Gastrocnemius medialis (tissue), 4 donors: ENCODE measurements around the gene TAS2R9.

Experiments
- CTCF ChIP-seq, 5 experiments: fragments of 450-650 bp in 3 of 5; fragments of 200-600 bp in 2 of 5; sonication (generic) in 2 of 5; IDR thresholded peaks in 4 of 5; conservative IDR thresholded peaks in 1 of 5; 1 replicate in 4 of 5; 2 replicates in 1 of 5; pipeline ENCODE4 v1.5.1; 2016 to 2019; ENCODE audit warnings: antibody characterized with exemption in 5 of 5, mild to moderate bottlenecking in 3 of 5, moderate library complexity in 3 of 5
- POLR2A ChIP-seq, 2 donors: fragments of 450-650 bp; IDR thresholded peaks; one replicate each; pipeline ENCODE4 v1.6.1; 2017; ENCODE audit warnings: antibody characterized with exemption in 2 of 2, mild to moderate bottlenecking in 2 of 2, moderate library complexity in 2 of 2

GRCh38 chr12:10838461-10838860 is 28.5 kb upstream of the TAS2R9 start:
- TF ChIP-seq CTCF (IDR thresholded peaks at IDR 0.05 in 4 of 5, conservative IDR thresholded peaks at IDR 0.05 in 1 of 5) (no peak), POLR2A (IDR thresholded peaks at IDR 0.05) (no peak)
